DND-41 (cell line): Measurements from ENCODE around the gene ZDHHC17.

ENCODE experiments used
- ATAC-seq: fragments of 200-7000 bp; cut with Tn5 transposase; 3 replicates; pipeline ENCODE4 v1.9.1; 2021; ENCODE audit warnings: low read depth; ENCODE audit not compliant: insufficient read depth
- DNase-seq: peaks from one replicate; pipeline ENCODE4 v3.0.0-alpha.2; 2020
- H2AFZ ChIP-seq: 2 replicates; pipeline ENCODE4 v1.6.0; 2012; ENCODE audit warnings: low read depth, low read length
- H3K27ac ChIP-seq: 2 replicates; pipeline ENCODE4 v1.5.1; 2012; ENCODE audit warnings: low read length, inconsistent platforms
- H3K27me3 ChIP-seq: fragments of 200-600 bp; sonication (generic); 2 replicates; pipeline ENCODE4 v1.6.0; 2012; ENCODE audit warnings: low read length, mild to moderate bottlenecking, inconsistent platforms; ENCODE audit not compliant: insufficient read depth, poor library complexity
- H3K36me3 ChIP-seq: 2 replicates; pipeline ENCODE4 v1.5.1; 2012; ENCODE audit warnings: low read length, inconsistent platforms; ENCODE audit not compliant: insufficient read depth
- H3K4me1 ChIP-seq: 2 replicates; pipeline ENCODE4 v1.5.1; 2012; ENCODE audit warnings: mild to moderate bottlenecking, low read length; ENCODE audit not compliant: insufficient read depth
- H3K4me2 ChIP-seq: 2 replicates; pipeline ENCODE4 v1.6.0; 2012; ENCODE audit warnings: mild to moderate bottlenecking, moderate library complexity, low read length, inconsistent platforms; ENCODE audit not compliant: insufficient read depth
- H3K4me3 ChIP-seq, 2 experiments: fragments of 200-600 bp in 1 of 2; shearing (Covaris generic) in 1 of 2; 2 replicates each; pipeline ENCODE4 v1.5.1; 2012 to 2016; ENCODE audit warnings: inconsistent platforms in 2 of 2, low read length in 2 of 2, mild to moderate bottlenecking in 2 of 2, low read depth in 1 of 2, moderate library complexity in 1 of 2
- H3K79me2 ChIP-seq: 2 replicates; pipeline ENCODE4 v1.6.0; 2012; ENCODE audit warnings: low read length, inconsistent platforms; ENCODE audit not compliant: insufficient read depth
- H3K9ac ChIP-seq: 2 replicates; pipeline ENCODE4 v1.6.0; 2012; ENCODE audit warnings: low read depth, mild to moderate bottlenecking, inconsistent platforms, low read length, moderate library complexity
- H3K9me3 ChIP-seq: 2 replicates; pipeline ENCODE4 v1.5.1; 2012; ENCODE audit warnings: low read length, moderate library complexity, mild to moderate bottlenecking, inconsistent platforms; ENCODE audit not compliant: insufficient read depth, severe bottlenecking
- H4K20me1 ChIP-seq: 2 replicates; pipeline ENCODE4 v1.6.0; 2012; ENCODE audit warnings: low read length; ENCODE audit not compliant: insufficient read depth
- CTCF ChIP-seq: IDR thresholded peaks from 2 replicates; pipeline ENCODE4 v1.5.1; 2012; ENCODE audit warnings: borderline replicate concordance, low read length, moderate library complexity, mild to moderate bottlenecking; ENCODE audit not compliant: poor library complexity, severe bottlenecking; ENCODE audit errors: extremely low read depth
- EZH2 ChIP-seq: IDR thresholded peaks from 3 replicates; pipeline ENCODE4 v1.6.1; 2012; ENCODE audit warnings: borderline replicate concordance, low read depth, mild to moderate bottlenecking, moderate library complexity, low read length, inconsistent platforms; ENCODE audit not compliant: severe bottlenecking

The ZDHHC17 gene

GRCh38 chr12:76836633-76837032 is 72.7 kb downstream of the ZDHHC17 start:
- no peak overlapping the region for H3K27ac ChIP-seq
- no peaks in the 10 kb centered on the region for H3K27me3 ChIP-seq
- no peak for DNase-seq
- H4K20me1 ChIP-seq = no peaks in the 10 kb centered on the region
- peaks cover 2% of the 10 kb centered on the region for H3K9me3 ChIP-seq
- no peak overlapping the region for H3K4me3 ChIP-seq
- H3K9ac ChIP-seq = no peak overlapping the region
- no peak overlapping the region for H3K4me2 ChIP-seq
- TF ChIP-seq CTCF (no peak), EZH2 (no peak)
- no peaks in the 10 kb centered on the region for H3K4me1 ChIP-seq
- ATAC-seq = no peak
- peaks cover 3% of the 10 kb centered on the region for H3K36me3 ChIP-seq
- H3K79me2 ChIP-seq = no peaks in the 10 kb centered on the region
- no peak overlapping the region for H2AFZ ChIP-seq

GRCh38 chr12:76847260-76847659 is 83.3 kb downstream of the ZDHHC17 start:
- Histone ChIP-seq H3K79me2 (no peaks in the 10 kb centered on the region), H3K27ac (no peak overlapping the region), H4K20me1 (no peaks in the 10 kb centered on the region), H3K9me3 (no peaks in the 10 kb centered on the region), H2AFZ (no peak overlapping the region), H3K4me2 (no peak overlapping the region), H3K9ac (no peak overlapping the region), H3K4me3 (no peak overlapping the region), H3K27me3 (no peaks in the 10 kb centered on the region), H3K4me1 (no peaks in the 10 kb centered on the region), H3K36me3 (peaks cover 36% of the 10 kb centered on the region)
- TF ChIP-seq EZH2 (no peak), CTCF (no peak)
- no peak for ATAC-seq
- DNase-seq = no peak

- H3K4me1 ChIP-seq = no peaks in the 10 kb centered on the region
- no peak overlapping the region for H3K9ac ChIP-seq
- no peaks in the 10 kb centered on the region for H3K9me3 ChIP-seq
- no peaks in the 10 kb centered on the region for H4K20me1 ChIP-seq
- no peak overlapping the region for H3K4me2 ChIP-seq
- H3K27me3 ChIP-seq = no peaks in the 10 kb centered on the region
- ATAC-seq (no peak), DNase-seq (no peak)
- peaks cover 38% of the 10 kb centered on the region for H3K36me3 ChIP-seq
- H2AFZ ChIP-seq = no peak overlapping the region
- H3K79me2 ChIP-seq = no peaks in the 10 kb centered on the region
- H3K4me3 ChIP-seq = no peak overlapping the region
- TF ChIP-seq CTCF (no peak), EZH2 (no peak)
- H3K27ac ChIP-seq = no peak overlapping the region
These were observed 84.2 kb downstream of the ZDHHC17 start for GRCh38 chr12:76848132-76848531.

- H3K4me1 ChIP-seq = no peaks in the 10 kb centered on the region
- H3K9ac ChIP-seq = no peak overlapping the region
- no peak overlapping the region for H2AFZ ChIP-seq
- no peaks in the 10 kb centered on the region for H3K27me3 ChIP-seq
- peaks cover 31% of the 10 kb centered on the region for H3K36me3 ChIP-seq
- DNase-seq (no peak), ATAC-seq (no peak)
- no peak overlapping the region for H3K4me3 ChIP-seq
- TF ChIP-seq CTCF (no peak), EZH2 (no peak)
- H3K27ac ChIP-seq = no peak overlapping the region
- H3K4me2 ChIP-seq = no peak overlapping the region
- no peaks in the 10 kb centered on the region for H3K79me2 ChIP-seq
- no peaks in the 10 kb centered on the region for H4K20me1 ChIP-seq
- no peaks in the 10 kb centered on the region for H3K9me3 ChIP-seq
These were observed 88.2 kb downstream of the ZDHHC17 start for GRCh38 chr12:76852106-76852505.
